GM15510 (cell line): ENCODE results near the gene DSCAML1.
A peak's percentile ranks its signal among the peaks of the same experiment; 100 is the strongest.

Source experiments
- POLR2A ChIP-seq: IDR thresholded peaks from 3 replicates; pipeline ENCODE4 v1.6.1; 2011; ENCODE audit warnings: borderline replicate concordance; ENCODE audit not compliant: insufficient read length; ENCODE audit errors: extremely low read depth

DSCAML1 gene

GRCh38 chr11:117816846-117817367 is 19.9 kb upstream of the DSCAML1 start:
- peak; percentile 13 for TF ChIP-seq POLR2A

- no peak for TF ChIP-seq POLR2A
These were observed 19.2 kb upstream of the DSCAML1 start for GRCh38 chr11:117816151-117816741.

GRCh38 chr11:117815262-117815803 is 18.3 kb upstream of the DSCAML1 start:
- TF ChIP-seq POLR2A = peak; percentile 71

- TF ChIP-seq POLR2A = peak; percentile 30
These were observed 17.8 kb upstream of the DSCAML1 start for GRCh38 chr11:117814766-117815261.

GRCh38 chr11:117814204-117814765 is 17.3 kb upstream of the DSCAML1 start:
- no peak for TF ChIP-seq POLR2A

- TF ChIP-seq POLR2A = no peak
These were observed 12.4 kb upstream of the DSCAML1 start for GRCh38 chr11:117809236-117810055.

- TF ChIP-seq POLR2A = no peak
These were observed 11.8 kb upstream of the DSCAML1 start for GRCh38 chr11:117808784-117809183.

- TF ChIP-seq POLR2A = no peak
These were observed 10.7 kb upstream of the DSCAML1 start for GRCh38 chr11:117807482-117808327.

GRCh38 chr11:117806846-117807245 is 9.8 kb upstream of the DSCAML1 start:
- TF ChIP-seq POLR2A = no peak

- TF ChIP-seq POLR2A = no peak
These were observed 8.0 kb upstream of the DSCAML1 start for GRCh38 chr11:117805045-117805444.

GRCh38 chr11:117803896-117804295 is 6.9 kb upstream of the DSCAML1 start:
- TF ChIP-seq POLR2A = no peak

GRCh38 chr11:117799634-117800033 is 2.6 kb upstream of the DSCAML1 start:
- no peak for TF ChIP-seq POLR2A

GRCh38 chr11:117796456-117796871 is 552 bp downstream of the DSCAML1 start:
- TF ChIP-seq POLR2A = no peak
